Iris pigment epithelial cell (primary cell): ENCODE results near the gene TBL2.
A peak's percentile ranks its signal among the peaks of the same experiment; 100 is the strongest.
"Not testable (repeated sequence)": the region's sequence is repeated elsewhere in the genome, so short reads cannot be mapped to it uniquely, and the experiment has no call there.

Experiments used
- DNase-seq: peaks from one replicate; pipeline ENCODE4 v3.0.0-alpha.2; 2011; ENCODE audit warnings: low read depth

Gene TBL2, protein sequence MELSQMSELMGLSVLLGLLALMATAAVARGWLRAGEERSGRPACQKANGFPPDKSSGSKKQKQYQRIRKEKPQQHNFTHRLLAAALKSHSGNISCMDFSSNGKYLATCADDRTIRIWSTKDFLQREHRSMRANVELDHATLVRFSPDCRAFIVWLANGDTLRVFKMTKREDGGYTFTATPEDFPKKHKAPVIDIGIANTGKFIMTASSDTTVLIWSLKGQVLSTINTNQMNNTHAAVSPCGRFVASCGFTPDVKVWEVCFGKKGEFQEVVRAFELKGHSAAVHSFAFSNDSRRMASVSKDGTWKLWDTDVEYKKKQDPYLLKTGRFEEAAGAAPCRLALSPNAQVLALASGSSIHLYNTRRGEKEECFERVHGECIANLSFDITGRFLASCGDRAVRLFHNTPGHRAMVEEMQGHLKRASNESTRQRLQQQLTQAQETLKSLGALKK

GRCh38 chr7:73578342-73579128 lies at the start of gene TBL2:
Gene TBL2, minus strand, starts transcription at chr7:73578579. Its CDS starts 30 bp downstream, at chr7:73578549.
- peak; percentile 98 for DNase-seq

- no peak for DNase-seq
These were observed 48.4 kb upstream of the TBL2 start for GRCh38 chr7:73626814-73627213.

DNA sequence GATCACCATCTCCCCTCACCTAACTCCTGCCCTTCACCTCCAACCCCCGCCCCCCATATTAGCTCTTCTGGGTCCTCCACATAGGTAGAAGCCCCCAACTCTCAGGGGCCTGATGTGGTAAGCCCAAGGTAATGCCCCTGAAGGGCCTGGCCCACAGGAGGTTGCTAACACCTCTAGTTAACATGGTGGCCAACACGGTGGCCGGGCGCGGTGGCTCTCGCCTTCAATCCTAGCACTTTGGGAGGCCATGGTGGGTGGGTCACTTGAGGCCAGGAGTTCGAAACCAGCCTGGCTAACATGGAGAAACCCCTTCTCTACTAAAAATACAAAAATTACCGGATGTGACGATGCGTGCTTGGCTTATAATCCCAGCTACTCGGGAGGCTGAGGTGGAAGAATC lies 46.9 kb upstream of the TBL2 start:
- DNase-seq: no peak

DNA sequence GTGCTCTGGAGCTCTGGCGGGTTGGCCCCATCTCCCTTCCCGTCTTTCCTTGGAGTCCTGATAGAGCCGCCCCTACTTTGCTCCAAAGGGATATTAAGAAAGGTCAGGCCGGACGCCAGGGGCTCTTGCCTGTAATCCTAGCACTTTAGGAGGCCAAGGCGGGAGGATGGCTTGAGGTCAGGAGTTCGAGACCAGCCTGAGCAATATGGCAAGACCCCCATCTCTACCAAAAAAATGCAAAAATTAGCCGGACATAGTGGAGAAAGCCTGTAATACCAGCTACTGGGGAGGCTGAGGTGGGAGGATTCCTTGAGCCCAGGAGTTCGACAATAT lies 46.3 kb upstream of the TBL2 start:
- DNase-seq: no peak

GRCh38 chr7:73623798-73624668 lies 45.7 kb upstream of the TBL2 start, which contains the start of gene MLXIPL:
Gene MLXIPL, minus strand, starts transcription at chr7:73624522. Its CDS starts 30 bp downstream, at chr7:73624492.
- peak; percentile 18 for DNase-seq

DNA sequence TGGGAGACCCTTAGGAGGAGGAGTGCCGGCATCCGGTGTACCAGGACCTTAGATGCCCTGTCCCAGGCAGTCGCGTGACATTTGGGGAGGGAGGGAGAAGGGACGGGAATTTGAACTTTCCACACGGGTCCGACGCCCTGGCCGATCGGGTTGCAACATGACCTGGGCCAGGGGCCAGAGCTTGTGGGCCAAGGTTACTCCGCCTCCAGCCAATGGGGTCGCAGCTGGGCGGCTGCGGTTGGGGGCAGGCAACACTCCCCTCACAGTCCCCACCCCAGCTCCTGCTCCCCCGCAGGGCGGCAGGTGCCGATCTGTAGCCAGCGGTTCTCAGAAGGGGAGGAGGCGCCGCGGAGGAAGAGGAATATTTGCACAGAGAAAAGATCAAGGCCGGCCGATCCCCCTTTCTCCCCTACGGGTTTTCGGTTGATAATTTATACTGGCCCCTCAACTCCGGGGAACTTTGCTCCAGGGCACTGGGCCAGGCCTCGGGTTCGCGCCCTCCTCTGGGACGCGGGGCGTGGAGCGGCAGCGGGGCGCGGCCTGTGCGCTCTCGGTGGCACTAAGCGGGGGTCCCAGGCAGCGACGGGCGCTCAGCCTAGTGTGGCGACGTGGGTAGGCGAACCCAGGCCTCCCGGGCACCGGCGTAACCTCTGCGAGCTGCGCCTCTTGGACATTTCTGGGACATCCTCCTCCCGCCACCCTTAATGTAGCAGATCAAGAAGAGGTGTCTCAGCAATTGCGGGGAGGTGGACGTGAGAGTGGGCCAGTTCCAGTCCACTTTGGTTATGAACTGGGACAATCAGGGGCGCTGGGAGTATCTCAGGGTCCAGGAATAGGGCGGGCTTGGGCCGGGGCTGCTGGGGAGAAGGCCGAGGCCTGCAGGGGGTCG lies 44.8 kb upstream of the TBL2 start:
- no peak for DNase-seq

DNA sequence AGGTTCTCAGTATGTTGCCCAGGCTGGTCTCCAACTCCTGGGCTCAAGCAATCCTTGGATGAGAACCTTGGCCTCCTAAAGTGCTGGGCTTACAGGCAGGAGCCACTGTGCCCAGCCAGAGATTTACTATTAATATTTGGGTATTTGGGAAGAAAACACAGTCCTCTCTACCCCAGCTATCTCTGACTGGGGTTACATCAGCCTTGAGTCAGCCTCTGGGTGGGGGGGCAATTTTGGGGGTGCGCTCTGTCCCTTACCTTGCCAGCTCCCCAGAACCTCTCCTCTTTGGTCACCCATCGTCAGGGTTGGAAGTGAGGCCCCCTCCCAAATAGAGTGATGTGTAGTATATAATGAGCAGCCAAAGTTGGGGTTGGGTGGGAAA lies 44.1 kb upstream of the TBL2 start:
- no peak for DNase-seq

- no peak for DNase-seq
These were observed 43.0 kb upstream of the TBL2 start for GRCh38 chr7:73621168-73622063.

- not testable (repeated sequence) for DNase-seq
These were observed 41.0 kb upstream of the TBL2 start for GRCh38 chr7:73619394-73619793.

DNA sequence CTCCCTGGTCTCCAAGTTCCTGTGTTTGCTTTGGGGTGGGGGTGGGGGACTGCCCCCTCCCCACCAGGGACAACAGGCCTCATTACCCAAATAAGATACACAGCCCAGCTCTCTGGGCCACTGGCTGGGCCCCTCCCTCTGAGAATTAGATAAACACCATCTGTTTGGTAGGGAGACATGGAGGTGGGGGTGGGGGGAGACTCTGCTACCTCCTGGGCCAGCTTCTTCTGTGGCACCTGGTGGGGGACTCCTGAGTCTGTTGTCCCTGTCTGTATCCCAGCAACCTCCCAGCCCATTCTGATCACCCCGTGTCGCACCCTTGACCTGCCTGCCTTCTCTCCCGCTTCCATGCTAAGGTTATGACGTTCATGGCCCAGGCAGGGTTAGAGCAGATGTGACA lies 40.2 kb upstream of the TBL2 start:
- DNase-seq: no peak

- not testable (repeated sequence) for DNase-seq
These were observed 39.1 kb upstream of the TBL2 start for GRCh38 chr7:73617520-73617919.

GRCh38 chr7:73615886-73616285 lies 37.5 kb upstream of the TBL2 start:
- peak; percentile 17 for DNase-seq

DNA sequence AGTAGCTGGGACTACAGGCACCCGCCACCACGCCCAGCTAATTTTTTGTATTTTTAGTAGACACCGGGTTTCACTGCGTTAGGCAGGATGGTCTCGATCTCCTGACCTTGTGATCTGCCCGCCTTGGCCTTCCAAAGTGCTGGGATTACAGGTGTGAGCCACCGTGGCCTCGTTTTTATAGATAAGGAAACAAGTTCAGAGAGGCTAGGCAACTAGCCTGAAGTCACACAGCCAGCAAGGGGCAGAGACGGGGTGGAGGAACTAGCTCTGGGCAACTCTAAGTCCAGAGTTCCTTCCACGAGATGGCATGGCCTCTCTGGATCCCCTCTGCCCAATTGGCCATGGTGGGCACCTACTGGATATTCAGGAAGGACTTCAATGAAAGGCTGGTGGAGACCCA lies 36.6 kb upstream of the TBL2 start:
- not testable (repeated sequence) for DNase-seq

DNA sequence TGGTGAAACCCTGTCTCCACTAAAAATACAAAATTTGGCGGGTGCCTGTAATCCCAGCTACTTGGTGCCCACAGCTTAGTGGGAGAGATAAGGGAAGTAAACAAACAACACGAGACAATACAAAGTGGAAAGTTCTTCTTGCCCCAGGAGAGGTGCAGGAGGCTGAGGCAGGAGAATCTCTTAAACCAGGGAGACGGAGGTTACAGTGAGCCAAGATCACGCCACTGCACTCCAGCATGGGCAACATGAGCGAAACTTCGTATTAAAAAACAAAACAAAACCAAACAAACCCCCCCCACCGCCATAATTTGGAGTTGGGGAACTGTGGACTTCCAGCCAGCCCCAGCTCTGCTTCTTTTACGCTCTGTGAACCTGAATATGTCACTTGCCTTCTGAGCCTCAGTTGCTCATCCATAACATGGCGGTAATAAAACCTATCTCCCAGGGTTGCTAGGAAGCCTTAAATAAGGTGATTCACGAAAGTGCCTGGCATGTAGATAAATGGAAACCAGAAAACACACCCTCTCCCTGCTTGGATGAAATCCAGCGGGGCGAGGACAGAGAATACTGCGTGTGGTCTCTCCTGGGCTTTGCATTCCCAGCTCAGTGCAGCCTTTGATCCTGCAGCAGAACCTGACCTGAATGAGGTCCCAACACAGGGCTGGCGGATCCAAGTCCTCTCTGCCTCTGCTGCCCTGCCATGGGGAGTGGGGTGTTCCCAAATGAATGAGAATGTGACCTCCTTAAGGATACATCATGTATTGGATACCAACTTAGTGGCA lies 35.8 kb upstream of the TBL2 start:
- no peak for DNase-seq

DNA sequence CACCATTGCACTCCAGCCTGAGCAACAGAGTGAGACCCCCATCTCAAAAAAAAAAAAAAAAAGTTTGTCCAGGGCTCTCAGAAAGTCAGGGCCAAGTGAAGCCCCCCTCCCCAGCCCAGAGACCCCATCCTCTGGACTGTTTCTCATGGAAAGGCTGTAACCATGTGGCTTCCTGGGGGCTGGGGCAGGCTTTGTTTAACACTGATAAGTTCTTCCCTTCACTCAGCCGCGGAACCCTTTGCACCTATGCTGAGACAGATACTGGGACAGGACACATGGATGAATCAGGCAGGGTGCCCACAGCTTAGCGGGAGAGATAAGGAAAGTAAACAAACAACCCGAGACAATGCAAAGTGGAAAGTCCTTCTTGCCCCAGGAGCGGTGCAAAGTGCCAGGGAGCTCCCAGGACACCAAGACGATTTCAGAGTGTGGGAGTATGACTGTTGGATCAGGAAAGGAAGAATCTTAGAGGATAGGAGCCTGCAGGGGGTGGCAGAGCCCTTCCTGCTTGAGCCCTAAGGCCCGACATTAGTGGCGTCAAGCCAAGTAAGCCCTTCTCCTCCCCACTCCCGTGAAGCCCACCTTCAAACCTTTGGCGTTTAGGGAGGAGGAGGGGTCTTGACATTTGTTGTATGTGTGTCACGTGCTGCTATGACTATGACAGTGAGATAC lies 34.4 kb upstream of the TBL2 start:
- DNase-seq: peak; percentile 39

- no peak for DNase-seq
These were observed 32.7 kb upstream of the TBL2 start for GRCh38 chr7:73611017-73611555.

- no peak for DNase-seq
These were observed 31.7 kb upstream of the TBL2 start for GRCh38 chr7:73610105-73610504.

DNA sequence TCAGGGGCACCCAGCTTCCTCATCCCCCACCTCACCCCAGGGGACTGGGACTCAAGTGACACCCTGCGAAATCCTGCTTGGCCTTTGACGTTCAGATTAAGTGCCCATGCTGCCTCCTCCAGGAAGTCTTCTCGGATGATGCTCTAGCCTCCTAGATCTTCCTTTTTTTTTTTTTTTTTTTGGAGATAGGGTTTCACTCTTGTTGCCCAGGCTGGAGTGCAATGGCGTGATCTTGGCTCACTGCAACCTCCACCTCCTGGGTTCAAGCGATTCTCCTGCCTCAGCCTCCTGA lies 29.3 kb upstream of the TBL2 start:
- not testable (repeated sequence) for DNase-seq
